Naive thymus-derived CD4-positive, alpha-beta T cell (primary cell): ENCODE results near the gene PRAMEF12. TPM values are rescaled to one million over a fixed set of nuclear protein-coding genes. Genes with fewer than 3 reads are reported as not detected.

Experiments
- ATAC-seq: fragments of 150-1000 bp; cut with Tn5 transposase; 2 replicates; pipeline ENCODE4 v1.10.0; 2021; ENCODE audit warnings: mild to moderate bottlenecking, moderate library complexity
- CTCF ChIA-PET: fragments of 350-600 bp; sonication (Branson Sonifier 250); formaldehyde crosslinking; loops from one replicate; lab custom pipeline; 2021; ENCODE audit warnings: antibody characterized with exemption; lab: Charles Lee
- POLR2A ChIA-PET: fragments of 350-600 bp; sonication (Branson Sonifier 250); formaldehyde crosslinking; loops from one replicate; lab custom pipeline; 2021; ENCODE audit warnings: antibody characterized with exemption, inconsistent platforms; lab: Charles Lee
- DNase-seq, 9 donors: peaks; one replicate each; pipeline versions ENCODE4 v3.0.0 to v3.0.0-alpha.2; 2020 to 2022; ENCODE audit warnings: mixed read lengths in 1 of 9
- H3K27ac ChIP-seq: one replicate; pipeline ENCODE4 v1.7.0; 2013; ENCODE audit warnings: mild to moderate bottlenecking, low read depth, low read length, moderate library complexity
- H3K27me3 ChIP-seq, 2 donors: one replicate each; pipeline ENCODE4 v1.7.0; 2013; ENCODE audit warnings: low read length in 2 of 2, mild to moderate bottlenecking in 2 of 2, moderate library complexity in 2 of 2; ENCODE audit not compliant: control insufficient read depth in 2 of 2, insufficient read depth in 2 of 2
- H3K36me3 ChIP-seq, 3 experiments: 1 replicate in 2 of 3; 2 replicates in 1 of 3; pipeline ENCODE4 v1.7.0; 2013; ENCODE audit warnings: low read length in 3 of 3, mild to moderate bottlenecking in 3 of 3, moderate library complexity in 1 of 3; ENCODE audit not compliant: insufficient read depth in 3 of 3, control insufficient read depth in 2 of 3
- H3K4me1 ChIP-seq, 2 donors: one replicate each; pipeline ENCODE4 v1.7.0; 2013; ENCODE audit warnings: low read length in 2 of 2, mild to moderate bottlenecking in 2 of 2, moderate library complexity in 1 of 2; ENCODE audit not compliant: control insufficient read depth in 2 of 2, insufficient read depth in 2 of 2
- H3K4me3 ChIP-seq: 2 replicates; pipeline ENCODE4 v1.7.0; 2013; ENCODE audit warnings: mild to moderate bottlenecking, low read length
- H3K9me3 ChIP-seq, 3 experiments: 1 replicate in 2 of 3; 2 replicates in 1 of 3; pipeline ENCODE4 v1.7.0; 2013; ENCODE audit warnings: low read length in 3 of 3; ENCODE audit not compliant: control insufficient read depth in 2 of 3
- H3K27ac Mint-ChIP-seq, 9 donors: one replicate each; pipeline ENCODE4 v1.8.0; 2020 to 2022; ENCODE audit warnings: mixed read lengths in 9 of 9, mild to moderate bottlenecking in 8 of 9, moderate library complexity in 5 of 9, inconsistent platforms in 2 of 9
- H3K27me3 Mint-ChIP-seq, 5 donors: one replicate each; pipeline ENCODE4 v1.8.0; 2021 to 2022; ENCODE audit warnings: mixed read lengths in 5 of 5, mild to moderate bottlenecking in 1 of 5
- H3K36me3 Mint-ChIP-seq, 5 donors: one replicate each; pipeline ENCODE4 v1.8.0; 2020 to 2022; ENCODE audit warnings: mixed read lengths in 5 of 5, mild to moderate bottlenecking in 3 of 5, inconsistent platforms in 1 of 5
- H3K4me1 Mint-ChIP-seq, 7 donors: one replicate each; pipeline ENCODE4 v1.8.0; 2020 to 2022; ENCODE audit warnings: mixed read lengths in 7 of 7, mild to moderate bottlenecking in 3 of 7, inconsistent platforms in 1 of 7
- H3K4me3 Mint-ChIP-seq, 10 donors: one replicate each; pipeline ENCODE4 v1.8.0; 2020 to 2022; ENCODE audit warnings: mild to moderate bottlenecking in 10 of 10, mixed read lengths in 10 of 10, moderate library complexity in 6 of 10, inconsistent platforms in 2 of 10
- H3K9me3 Mint-ChIP-seq, 11 donors: one replicate each; pipeline ENCODE4 v1.8.0; 2020 to 2022; ENCODE audit warnings: mixed read lengths in 11 of 11, mild to moderate bottlenecking in 4 of 11, inconsistent platforms in 1 of 11, moderate library complexity in 1 of 11
- intact Hi-C, 2 donors: fragments of 100-400 bp; cut with micrococcal nuclease; formaldehyde crosslinking; loops; one replicate each; pipeline ENCODE4 v1.15.1; 2023
- polyA plus RNA-seq, 2 donors: library from polyadenylated mRNA; unstranded; fragments of 300-500 nt; fragmentation: Illumina TruSeq; gene quantifications; one replicate each; pipeline ENCODE4 v1.2.3, GENCODE V29; 2021
- total RNA-seq, 6 experiments: library from RNA in 5 of 6; stranded (reverse) in 5 of 6; gene quantifications; 1 replicate in 5 of 6; 2 replicates in 1 of 6; pipeline ENCODE4 v1.2.3 and lab custom pipeline; 2021 to 2026

The PRAMEF12 gene
- total and polyA plus RNA-seq, 7 experiments from 2014 or later, result not detected

GRCh38 chr1:12769031-12769430 lies 4.5 kb upstream of the PRAMEF12 start:
- Mint-ChIP-seq H3K27me3 (peaks cover 19 to 58% (median 46%) of the 10 kb centered on the region in 5 donors), H3K27ac (no peak overlapping the region), H3K36me3 (no peaks in the 10 kb centered on the region), H3K4me1 (no peaks in the 10 kb centered on the region), H3K4me3 (no peak overlapping the region), H3K9me3 (peaks cover 0 to 2% (median 0%) of the 10 kb centered on the region in 11 donors)
- ATAC-seq (no peak), DNase-seq (no peak)
- POLR2A ChIA-PET, result no interaction called here
- Histone ChIP-seq H3K27me3 (no peaks in the 10 kb centered on the region), H3K4me3 (no peak overlapping the region), H3K27ac (no peak overlapping the region), H3K4me1 (no peaks in the 10 kb centered on the region), H3K9me3 (no peaks in the 10 kb centered on the region), H3K36me3 (no peaks in the 10 kb centered on the region)
- CTCF ChIA-PET, result no interaction called here
- intact Hi-C loops, result no loop called here

GRCh38 chr1:12769976-12770505 lies 3.5 kb upstream of the PRAMEF12 start:
- no peak overlapping the region for H3K27ac ChIP-seq
- H3K4me1 ChIP-seq, result no peaks in the 10 kb centered on the region
- CTCF ChIA-PET, result no interaction called here
- Mint-ChIP-seq H3K4me3 (no peak overlapping the region), H3K36me3 (no peaks in the 10 kb centered on the region), H3K9me3 (peaks cover 0 to 2% (median 0%) of the 10 kb centered on the region in 11 donors), H3K27me3 (peaks cover 19 to 58% (median 48%) of the 10 kb centered on the region in 5 donors), H3K4me1 (no peaks in the 10 kb centered on the region), H3K27ac (no peak overlapping the region)
- DNase-seq (no peak), ATAC-seq (no peak)
- H3K9me3 ChIP-seq, result no peaks in the 10 kb centered on the region
- H3K4me3 ChIP-seq, result no peak overlapping the region
- no peaks in the 10 kb centered on the region for H3K36me3 ChIP-seq
- POLR2A ChIA-PET, result no interaction called here
- no peaks in the 10 kb centered on the region for H3K27me3 ChIP-seq
- intact Hi-C loops, result no loop called here

- no peaks in the 10 kb centered on the region for H3K9me3 ChIP-seq
- no peak overlapping the region for H3K27ac ChIP-seq
- no peaks in the 10 kb centered on the region for H3K4me1 ChIP-seq
- no peak overlapping the region for H3K4me3 ChIP-seq
- ChIA-PET POLR2A (no interaction called here), CTCF (no interaction called here)
- Mint-ChIP-seq H3K36me3 (no peaks in the 10 kb centered on the region), H3K4me1 (no peaks in the 10 kb centered on the region), H3K9me3 (peaks cover 0 to 2% (median 0%) of the 10 kb centered on the region in 11 donors), H3K4me3 (no peak overlapping the region), H3K27ac (no peak overlapping the region), H3K27me3 (peaks cover 13 to 53% (median 49%) of the 10 kb centered on the region in 5 donors)
- H3K27me3 ChIP-seq, result no peaks in the 10 kb centered on the region
- intact Hi-C loops, result no loop called here
- no peaks in the 10 kb centered on the region for H3K36me3 ChIP-seq
- ATAC-seq (no peak), DNase-seq (no peak)
These were observed 2.9 kb upstream of the PRAMEF12 start for GRCh38 chr1:12770620-12771019.

DNA sequence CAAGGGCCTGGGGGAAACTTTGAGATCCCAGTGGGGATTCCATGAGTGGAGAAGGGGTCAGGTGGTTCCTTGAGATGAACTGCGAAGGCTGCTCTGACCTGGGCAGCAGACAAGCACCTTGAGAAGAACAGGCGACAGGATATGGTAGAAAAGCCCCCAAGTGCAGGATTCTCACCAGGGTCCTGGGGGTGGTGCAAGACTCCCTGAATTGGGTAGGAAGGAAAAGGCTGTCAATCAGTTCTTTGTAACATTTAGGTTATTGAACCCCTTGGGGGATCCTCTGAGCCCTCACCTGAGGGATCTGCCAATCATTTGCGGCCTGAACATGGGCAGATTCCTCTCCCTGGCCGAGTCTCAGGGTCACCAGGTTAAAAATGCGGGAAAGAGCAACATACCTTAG lies 2.4 kb upstream of the PRAMEF12 start:
- no peaks in the 10 kb centered on the region for H3K36me3 Mint-ChIP-seq
- intact Hi-C loops, result no loop called here
- H3K4me1 Mint-ChIP-seq, result no peaks in the 10 kb centered on the region
- H3K4me1 ChIP-seq, result no peaks in the 10 kb centered on the region
- H3K27ac ChIP-seq, result no peak overlapping the region
- H3K36me3 ChIP-seq, result no peaks in the 10 kb centered on the region
- no peak overlapping the region for H3K4me3 ChIP-seq
- H3K4me3 Mint-ChIP-seq, result no peak overlapping the region
- peaks cover 0 to 2% (median 0%) of the 10 kb centered on the region in 11 donors for H3K9me3 Mint-ChIP-seq
- no peaks in the 10 kb centered on the region for H3K9me3 ChIP-seq
- peaks cover 11 to 51% (median 49%) of the 10 kb centered on the region in 5 donors for H3K27me3 Mint-ChIP-seq
- ATAC-seq (no peak), DNase-seq (no peak)
- CTCF ChIA-PET, result no interaction called here
- POLR2A ChIA-PET, result no interaction called here
- no peak overlapping the region for H3K27ac Mint-ChIP-seq
- no peaks in the 10 kb centered on the region for H3K27me3 ChIP-seq

GRCh38 chr1:12772520-12772919 lies 1.0 kb upstream of the PRAMEF12 start:
- DNase-seq, result no peak
- no peaks in the 10 kb centered on the region for H3K4me1 Mint-ChIP-seq
- ATAC-seq, result no peak
- intact Hi-C loops, result no loop called here
- H3K27ac ChIP-seq, result no peak overlapping the region
- no peaks in the 10 kb centered on the region for H3K4me1 ChIP-seq
- H3K4me3 Mint-ChIP-seq, result no peak overlapping the region
- no peaks in the 10 kb centered on the region for H3K36me3 Mint-ChIP-seq
- H3K27me3 ChIP-seq, result no peaks in the 10 kb centered on the region
- H3K9me3 ChIP-seq, result no peaks in the 10 kb centered on the region
- H3K27me3 Mint-ChIP-seq, result peaks cover 7 to 48% (median 40%) of the 10 kb centered on the region in 5 donors
- ChIA-PET CTCF (no interaction called here), POLR2A (no interaction called here)
- H3K36me3 ChIP-seq, result no peaks in the 10 kb centered on the region
- peaks cover 0 to 2% (median 0%) of the 10 kb centered on the region in 11 donors for H3K9me3 Mint-ChIP-seq
- no peak overlapping the region for H3K27ac Mint-ChIP-seq
- no peak overlapping the region for H3K4me3 ChIP-seq

- H3K36me3 Mint-ChIP-seq, result no peaks in the 10 kb centered on the region
- intact Hi-C loops, result no loop called here
- H3K9me3 Mint-ChIP-seq, result peaks cover 0 to 2% (median 0%) of the 10 kb centered on the region in 11 donors
- H3K36me3 ChIP-seq, result no peaks in the 10 kb centered on the region
- POLR2A ChIA-PET, result no interaction called here
- CTCF ChIA-PET, result no interaction called here
- no peaks in the 10 kb centered on the region for H3K4me1 ChIP-seq
- no peaks in the 10 kb centered on the region for H3K9me3 ChIP-seq
- no peak overlapping the region for H3K4me3 ChIP-seq
- no peak overlapping the region for H3K27ac Mint-ChIP-seq
- ATAC-seq (no peak), DNase-seq (no peak)
- no peaks in the 10 kb centered on the region for H3K4me1 Mint-ChIP-seq
- no peak overlapping the region for H3K27ac ChIP-seq
- no peak overlapping the region for H3K4me3 Mint-ChIP-seq
- H3K27me3 ChIP-seq, result no peaks in the 10 kb centered on the region
- peaks cover 2 to 43% (median 35%) of the 10 kb centered on the region in 5 donors for H3K27me3 Mint-ChIP-seq
These were observed 1.3 kb downstream of the PRAMEF12 start for GRCh38 chr1:12774801-12775345.

- Histone ChIP-seq H3K27me3 (no peaks in the 10 kb centered on the region), H3K9me3 (no peaks in the 10 kb centered on the region), H3K4me1 (no peaks in the 10 kb centered on the region), H3K36me3 (no peaks in the 10 kb centered on the region), H3K4me3 (no peak overlapping the region), H3K27ac (no peak overlapping the region)
- Mint-ChIP-seq H3K4me1 (no peaks in the 10 kb centered on the region), H3K4me3 (no peak overlapping the region), H3K9me3 (peaks cover 0 to 2% (median 0%) of the 10 kb centered on the region in 11 donors), H3K27me3 (peaks cover 2 to 38% (median 30%) of the 10 kb centered on the region in 5 donors), H3K36me3 (no peaks in the 10 kb centered on the region), H3K27ac (no peak overlapping the region)
- intact Hi-C loops, result no loop called here
- ATAC-seq, result no peak
- ChIA-PET CTCF (no interaction called here), POLR2A (no interaction called here)
- DNase-seq, result no peak
These were observed 1.9 kb downstream of the PRAMEF12 start for GRCh38 chr1:12775443-12775842.
